ENCODE data around the gene VIT.

- 0 out of 4 replicates have a peak, but pooled peaks of 1 of the 2 experiments have one; percentile 8 for TF ChIP-seq CTCF (conservative IDR thresholded peaks at IDR 0.05; ENCODE audit: low read depth in 2 of 2)
- TF ChIP-seq ZNF331 (CRISPR knock-in tag; IDR thresholded peaks at IDR 0.05; ENCODE audit: low read depth): no peak
- TF ChIP-seq JUNB (IDR thresholded peaks at IDR 0.05; ENCODE audit: unreplicated experiment): no peak
- TF ChIP-seq EZH2phosphoT487 (IDR thresholded peaks at IDR 0.05; ENCODE audit: unreplicated experiment): no peak
- no peak for TF ChIP-seq EZH2 (IDR thresholded peaks at IDR 0.05; ENCODE audit: low read depth, unreplicated experiment)
- no peak for TF ChIP-seq POLR2AphosphoS5 (IDR thresholded peaks at IDR 0.05; ENCODE audit: low read depth)
- no peak for TF ChIP-seq REST (IDR thresholded peaks at IDR 0.05; ENCODE audit: unreplicated experiment)
- TF ChIP-seq CREB1 (CRISPR knock-in tag; IDR thresholded peaks at IDR 0.05; ENCODE audit: low read depth): no peak
- TF ChIP-seq ZNF462 (CRISPR knock-in tag; IDR thresholded peaks at IDR 0.05): no peak
- no peak for TF ChIP-seq STAT1 (IDR thresholded peaks at IDR 0.05; ENCODE audit: unreplicated experiment)
- TF ChIP-seq ZNF114 (CRISPR knock-in tag; IDR thresholded peaks at IDR 0.05): no peak
- no peak for TF ChIP-seq NANOG (IDR thresholded peaks at IDR 0.05; ENCODE audit: borderline replicate concordance)
- TF ChIP-seq ETS1 (IDR thresholded peaks at IDR 0.05): no peak
Observed at GRCh38 chr2:36705326-36706020, 9.0 kb downstream of the VIT start.

Data from GM23338 (cell line).